Measurements from ENCODE around the gene ITGBL1. TPM values are rescaled to one million over a fixed set of nuclear protein-coding genes. Genes with fewer than 3 reads are reported as not detected.

ITGBL1 gene
- total and polyA plus RNA-seq, 8 donors: 0.24 to 50.0 (median 0.38) TPM

DNA sequence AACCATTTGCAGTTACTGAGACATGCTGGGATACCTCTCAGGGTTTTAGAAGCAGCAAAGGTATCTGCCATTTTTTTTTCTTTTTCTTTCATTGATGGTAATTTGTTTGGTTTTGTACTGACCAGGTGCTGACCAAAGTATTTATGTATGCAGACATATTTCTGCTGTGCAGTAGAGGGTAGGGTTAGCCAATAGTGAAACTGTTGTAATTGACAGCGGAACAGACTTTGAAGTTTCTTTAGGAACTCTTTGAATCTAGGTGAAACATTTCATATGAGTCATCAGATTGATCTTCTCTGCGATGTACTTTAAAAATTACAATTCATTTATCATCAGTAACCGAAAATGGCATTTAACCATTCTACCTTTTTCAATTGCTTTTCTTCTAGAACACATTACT, 63.0 kb downstream of the ITGBL1 start:
- ATAC-seq (no peak), DNase-seq (no peak)
- H3K4me1 ChIP-seq: no peaks in the 10 kb centered on the region
- no peak overlapping the region for H3K4me3 ChIP-seq
- intact Hi-C loops (cut with DNase I): no loop called here
- no peak overlapping the region for H3K27ac ChIP-seq
- no peaks in the 10 kb centered on the region for H3K9me3 ChIP-seq
- TF ChIP-seq, protein P1, sequence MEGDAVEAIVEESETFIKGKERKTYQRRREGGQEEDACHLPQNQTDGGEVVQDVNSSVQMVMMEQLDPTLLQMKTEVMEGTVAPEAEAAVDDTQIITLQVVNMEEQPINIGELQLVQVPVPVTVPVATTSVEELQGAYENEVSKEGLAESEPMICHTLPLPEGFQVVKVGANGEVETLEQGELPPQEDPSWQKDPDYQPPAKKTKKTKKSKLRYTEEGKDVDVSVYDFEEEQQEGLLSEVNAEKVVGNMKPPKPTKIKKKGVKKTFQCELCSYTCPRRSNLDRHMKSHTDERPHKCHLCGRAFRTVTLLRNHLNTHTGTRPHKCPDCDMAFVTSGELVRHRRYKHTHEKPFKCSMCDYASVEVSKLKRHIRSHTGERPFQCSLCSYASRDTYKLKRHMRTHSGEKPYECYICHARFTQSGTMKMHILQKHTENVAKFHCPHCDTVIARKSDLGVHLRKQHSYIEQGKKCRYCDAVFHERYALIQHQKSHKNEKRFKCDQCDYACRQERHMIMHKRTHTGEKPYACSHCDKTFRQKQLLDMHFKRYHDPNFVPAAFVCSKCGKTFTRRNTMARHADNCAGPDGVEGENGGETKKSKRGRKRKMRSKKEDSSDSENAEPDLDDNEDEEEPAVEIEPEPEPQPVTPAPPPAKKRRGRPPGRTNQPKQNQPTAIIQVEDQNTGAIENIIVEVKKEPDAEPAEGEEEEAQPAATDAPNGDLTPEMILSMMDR (IDR thresholded peaks at IDR 0.05): no peak
- no peaks in the 10 kb centered on the region for H3K36me3 ChIP-seq
- no peaks in the 10 kb centered on the region for H3K27me3 ChIP-seq

DNA sequence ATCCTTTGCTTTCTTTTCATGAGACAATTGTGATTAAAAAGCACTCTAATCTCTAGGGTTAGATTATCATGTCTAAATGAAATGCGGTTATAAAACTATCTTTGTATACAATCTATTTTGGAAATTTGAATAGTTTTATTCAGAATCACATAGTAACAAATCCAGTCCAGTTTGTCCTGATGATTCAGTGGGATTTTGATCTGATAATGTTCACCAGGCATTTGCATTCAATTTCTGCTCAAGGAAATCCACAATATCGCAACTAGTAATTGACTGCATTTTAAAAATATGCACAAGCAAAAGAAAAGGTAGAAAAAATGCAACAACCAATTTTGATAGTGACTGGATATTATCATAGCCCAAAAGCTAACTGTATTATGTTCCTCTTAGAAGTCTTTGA, 63.8 kb downstream of the ITGBL1 start:
- Histone ChIP-seq H3K27ac (no peak overlapping the region), H3K9me3 (no peaks in the 10 kb centered on the region), H3K4me3 (no peak overlapping the region), H3K4me1 (no peaks in the 10 kb centered on the region), H3K27me3 (no peaks in the 10 kb centered on the region), H3K36me3 (no peaks in the 10 kb centered on the region)
- TF ChIP-seq, protein P1 (IDR thresholded peaks at IDR 0.05): no peak
- intact Hi-C loops (cut with DNase I): no loop called here
- ATAC-seq (no peak), DNase-seq (no peak)

DNA sequence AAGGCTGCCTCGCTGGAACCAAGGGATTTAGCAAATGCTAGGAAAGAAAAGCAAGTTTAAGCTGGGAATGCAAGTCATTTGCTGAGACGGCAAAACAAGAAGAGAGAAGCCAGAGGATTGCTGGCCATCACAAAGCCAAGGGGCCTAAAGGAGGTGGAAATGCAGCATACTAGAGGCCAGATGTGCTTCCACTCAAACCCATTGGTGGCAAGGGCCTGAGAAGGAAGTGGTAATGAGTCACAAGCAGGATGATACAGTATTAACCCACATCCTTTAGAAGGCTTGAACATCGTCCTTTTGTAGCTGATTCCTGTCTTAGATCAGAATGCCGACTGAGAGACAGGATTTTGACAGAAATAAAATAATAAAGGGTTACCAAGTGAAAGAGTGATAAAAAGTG, 68.2 kb downstream of the ITGBL1 start:
- no peaks in the 10 kb centered on the region for H3K9me3 ChIP-seq
- no peaks in the 10 kb centered on the region for H3K4me1 ChIP-seq
- H3K4me3 ChIP-seq: no peak overlapping the region
- DNase-seq: no peak
- TF ChIP-seq, protein P1 (IDR thresholded peaks at IDR 0.05): no peak
- intact Hi-C loops (cut with DNase I): no loop called here
- no peak for ATAC-seq
- H3K36me3 ChIP-seq: no peaks in the 10 kb centered on the region
- H3K27ac ChIP-seq: no peak overlapping the region
- H3K27me3 ChIP-seq: no peaks in the 10 kb centered on the region

DNA sequence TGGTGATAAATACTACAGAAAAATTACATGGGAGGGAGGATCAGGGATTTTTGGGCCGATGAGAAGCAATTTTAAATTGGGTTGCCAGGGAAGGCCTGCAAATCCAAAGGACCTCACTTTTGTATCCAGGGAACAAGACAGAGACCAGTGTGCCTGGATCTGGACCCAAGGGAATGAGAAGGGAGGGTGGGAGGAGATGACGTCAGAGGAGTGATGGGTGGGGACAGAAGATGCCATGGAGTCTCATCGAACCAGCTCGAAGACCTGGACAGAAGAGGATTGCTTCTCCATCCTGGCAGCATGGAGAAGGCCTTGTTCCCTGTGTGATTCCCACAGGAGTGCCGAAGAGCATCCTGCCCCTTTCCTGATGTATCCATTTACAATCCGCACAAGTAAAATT, 68.9 kb downstream of the ITGBL1 start:
- intact Hi-C loops (cut with DNase I): no loop called here
- Histone ChIP-seq H3K36me3 (no peaks in the 10 kb centered on the region), H3K27ac (no peak overlapping the region), H3K27me3 (no peaks in the 10 kb centered on the region), H3K4me3 (no peak overlapping the region), H3K9me3 (no peaks in the 10 kb centered on the region), H3K4me1 (no peaks in the 10 kb centered on the region)
- TF ChIP-seq, protein P1 (IDR thresholded peaks at IDR 0.05): no peak
- no peak for ATAC-seq
- DNase-seq: no peak

DNA sequence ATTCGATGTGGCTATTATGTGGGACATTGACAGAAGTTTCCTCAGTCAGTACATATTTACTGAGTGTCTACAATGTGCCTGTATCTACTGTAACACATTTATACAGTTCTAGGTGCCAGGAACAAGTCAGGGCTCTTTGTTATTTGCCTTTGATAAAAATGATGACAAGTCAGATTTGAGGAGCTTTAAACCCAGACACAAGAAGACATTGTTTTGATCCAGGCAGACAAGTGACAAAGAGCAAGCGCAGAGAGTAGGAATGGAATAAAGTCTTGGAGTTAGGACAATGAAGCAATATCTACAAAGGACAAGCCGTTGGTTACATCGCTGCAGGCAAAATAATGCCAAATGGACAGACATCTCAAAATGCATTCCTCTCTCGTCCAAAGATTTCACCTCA, 70.1 kb downstream of the ITGBL1 start:
- TF ChIP-seq, protein P1 (IDR thresholded peaks at IDR 0.05): no peak
- DNase-seq (no peak), ATAC-seq (no peak)
- H3K27ac ChIP-seq: no peak overlapping the region
- H3K9me3 ChIP-seq: no peaks in the 10 kb centered on the region
- H3K4me1 ChIP-seq: no peaks in the 10 kb centered on the region
- H3K36me3 ChIP-seq: no peaks in the 10 kb centered on the region
- H3K27me3 ChIP-seq: no peaks in the 10 kb centered on the region
- intact Hi-C loops (cut with DNase I): no loop called here
- no peak overlapping the region for H3K4me3 ChIP-seq

Measured in left lung (tissue), 10 donors.